Kidney (tissue), 14 donors: ENCODE results near the gene TMEM107. TPM values are rescaled to one million over a fixed set of nuclear protein-coding genes. Genes with fewer than 3 reads are reported as not detected.

Source experiments
- DNase-seq, 5 donors: peaks; one replicate each; pipeline ENCODE4 v3.0.0-alpha.2; 2013 to 2020
- FAIRE-seq: peaks from 2 replicates; lab custom pipeline; 2012; peaks lifted over from hg19 to GRCh38; lab: Jason Lieb, UNC
- H3K27ac ChIP-seq, 2 donors: one replicate each; pipeline ENCODE4 v1.7.0; 2013; ENCODE audit warnings: low read depth in 2 of 2, low read length in 2 of 2, inconsistent platforms in 1 of 2
- H3K27me3 ChIP-seq: one replicate; pipeline ENCODE4 v1.7.1; 2013; ENCODE audit warnings: low read length, inconsistent platforms; ENCODE audit not compliant: control insufficient read depth, insufficient read depth
- H3K36me3 ChIP-seq, 3 donors: one replicate each; pipeline versions ENCODE4 v1.7.0 to v1.7.1; 2013; ENCODE audit warnings: low read length in 3 of 3, control low read depth in 1 of 3, inconsistent platforms in 1 of 3; ENCODE audit not compliant: insufficient read depth in 3 of 3, control insufficient read depth in 2 of 3
- H3K4me1 ChIP-seq, 3 donors: one replicate each; pipeline versions ENCODE4 v1.7.0 to v1.7.1; 2013; ENCODE audit warnings: low read length in 3 of 3, inconsistent platforms in 1 of 3, low read depth in 1 of 3; ENCODE audit not compliant: control insufficient read depth in 2 of 3, insufficient read depth in 2 of 3
- H3K4me3 ChIP-seq, 3 donors: one replicate each; pipeline versions ENCODE4 v1.7.0 to v1.8.1; 2013; ENCODE audit warnings: low read length in 3 of 3, control low read depth in 1 of 3, inconsistent platforms in 1 of 3
- H3K9ac ChIP-seq, 3 donors: one replicate each; pipeline versions ENCODE4 v1.7.0 to v1.7.1; 2013; ENCODE audit warnings: low read length in 3 of 3, control low read depth in 1 of 3, inconsistent platforms in 1 of 3
- H3K9me3 ChIP-seq, 3 donors: one replicate each; pipeline versions ENCODE4 v1.7.0 to v1.7.1; 2013; ENCODE audit warnings: low read length in 3 of 3, control low read depth in 1 of 3, inconsistent platforms in 1 of 3; ENCODE audit not compliant: control insufficient read depth in 2 of 3, insufficient read depth in 1 of 3
- intact Hi-C: fragments of 100-400 bp; cut with DNase I; formaldehyde crosslinking; loops from one replicate; pipeline ENCODE4 v1.11.1; 2022
- polyA plus RNA-seq: library from polyadenylated mRNA; stranded (reverse); fragments of 350-450 nt; fragmentation: Illumina TruSeq; extraction: RNeasy Lipid Tissue Mini Kit (QIAGEN cat#74804); gene quantifications from one replicate; pipeline ENCODE4 v1.2.3, GENCODE V29; 2014; ENCODE audit warnings: low read depth, low replicate concordance; ENCODE audit not compliant: insufficient read depth
- total RNA-seq: library from RNA; stranded (reverse); fragmentation: NEBNext Ultra II Directional; extraction: Animal tissue kit (Norgen Biotek cat#: 25700); gene quantifications from one replicate; pipeline ENCODE4 v1.2.1, GENCODE V29; 2021
- TF ChIP-seq, protein P1 (sequence below): IDR thresholded peaks from 3 replicates; pipeline ENCODE4 v1.5.1; 2012; ENCODE audit warnings: mild to moderate bottlenecking, moderate library complexity, borderline replicate concordance; ENCODE audit not compliant: insufficient read depth; ENCODE audit errors: extremely low read depth
- donor health status: control.
- donor health status: control.
- donor health status: control.
- donor health status: control.
- donor health status: control.
- donor health status: DM: yes; HTN: yes; CAD: no.
- donor health status: Normal renal cell carcinoma (clear cell type).

Gene TMEM107
- total and polyA plus RNA-seq, 2 donors from 2014 or later: 23.4 to 24.6 TPM

DNA sequence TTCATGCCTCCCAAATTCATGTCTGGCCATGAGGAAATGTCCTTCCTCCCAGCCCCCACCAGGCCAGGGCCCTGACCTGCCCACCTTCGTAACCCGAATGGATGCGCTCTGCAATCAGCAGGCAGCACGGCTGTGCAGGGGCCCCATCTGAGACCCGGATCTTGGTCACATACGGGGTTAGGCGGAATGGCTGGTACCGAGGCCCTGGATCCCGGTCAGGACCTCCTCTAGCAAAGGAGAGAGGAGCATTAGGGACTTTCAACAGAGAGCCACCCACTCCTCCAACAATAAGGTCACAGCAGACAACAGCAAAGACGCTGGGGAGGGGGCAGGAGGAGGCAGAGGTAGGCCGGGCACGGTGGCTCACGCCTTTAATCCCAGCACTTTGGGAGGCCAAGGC is 27.6 kb downstream of the TMEM107 start:
- Histone ChIP-seq H3K27me3 (no peaks in the 10 kb centered on the region), H3K27ac (no peak overlapping the region), H3K9ac (no peak overlapping the region), H3K4me3 (no peak overlapping the region), H3K4me1 (peaks cover 2 to 20% (median 16%) of the 10 kb centered on the region in 3 donors), H3K9me3 (no peaks in the 10 kb centered on the region), H3K36me3 (peaks cover 0 to 79% (median 58%) of the 10 kb centered on the region in 3 donors)
- no peak for FAIRE-seq
- intact Hi-C loops: no loop called here
- DNase-seq: peak in 2 of 5 donors; percentile 37 to 72
- TF ChIP-seq, protein P1, sequence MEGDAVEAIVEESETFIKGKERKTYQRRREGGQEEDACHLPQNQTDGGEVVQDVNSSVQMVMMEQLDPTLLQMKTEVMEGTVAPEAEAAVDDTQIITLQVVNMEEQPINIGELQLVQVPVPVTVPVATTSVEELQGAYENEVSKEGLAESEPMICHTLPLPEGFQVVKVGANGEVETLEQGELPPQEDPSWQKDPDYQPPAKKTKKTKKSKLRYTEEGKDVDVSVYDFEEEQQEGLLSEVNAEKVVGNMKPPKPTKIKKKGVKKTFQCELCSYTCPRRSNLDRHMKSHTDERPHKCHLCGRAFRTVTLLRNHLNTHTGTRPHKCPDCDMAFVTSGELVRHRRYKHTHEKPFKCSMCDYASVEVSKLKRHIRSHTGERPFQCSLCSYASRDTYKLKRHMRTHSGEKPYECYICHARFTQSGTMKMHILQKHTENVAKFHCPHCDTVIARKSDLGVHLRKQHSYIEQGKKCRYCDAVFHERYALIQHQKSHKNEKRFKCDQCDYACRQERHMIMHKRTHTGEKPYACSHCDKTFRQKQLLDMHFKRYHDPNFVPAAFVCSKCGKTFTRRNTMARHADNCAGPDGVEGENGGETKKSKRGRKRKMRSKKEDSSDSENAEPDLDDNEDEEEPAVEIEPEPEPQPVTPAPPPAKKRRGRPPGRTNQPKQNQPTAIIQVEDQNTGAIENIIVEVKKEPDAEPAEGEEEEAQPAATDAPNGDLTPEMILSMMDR: no peak

DNA sequence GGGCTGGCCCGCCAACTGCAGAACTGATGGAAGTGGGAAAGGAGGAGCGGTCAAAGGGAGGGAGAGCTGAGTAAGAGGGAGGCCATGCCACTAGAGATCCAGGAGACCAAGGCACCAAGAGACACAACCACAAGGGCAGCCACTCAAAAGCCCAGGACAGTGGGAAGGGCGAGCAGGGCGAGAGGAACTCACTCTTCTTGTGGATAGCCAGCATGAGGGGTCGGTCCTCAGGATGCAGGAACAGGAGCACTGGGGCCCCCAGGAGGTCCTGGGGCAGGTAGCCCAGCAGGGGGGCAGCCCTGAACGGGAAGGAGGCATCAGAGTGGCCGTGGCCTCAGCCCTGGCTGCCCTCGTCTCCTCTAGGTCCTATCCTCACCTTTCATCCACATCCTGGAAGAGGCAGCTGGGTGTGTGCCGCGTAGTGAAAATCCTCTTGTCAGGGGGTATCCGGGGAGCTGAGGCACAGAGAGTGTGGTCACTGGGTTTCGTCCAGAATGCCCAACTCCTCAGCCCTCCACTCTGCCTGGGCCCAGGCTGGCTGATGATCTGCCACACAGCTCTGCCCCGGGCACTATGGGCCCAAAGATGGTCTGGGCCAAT is 28.3 kb downstream of the TMEM107 start:
- Histone ChIP-seq H3K27ac (no peak overlapping the region), H3K9me3 (no peaks in the 10 kb centered on the region), H3K4me3 (no peak overlapping the region), H3K36me3 (peaks cover 0 to 76% (median 58%) of the 10 kb centered on the region in 3 donors), H3K27me3 (no peaks in the 10 kb centered on the region), H3K4me1 (peaks cover 0 to 14% (median 9%) of the 10 kb centered on the region in 3 donors), H3K9ac (no peak overlapping the region)
- DNase-seq (peak in 1 of 5 donors; percentile 57), FAIRE-seq (no peak)
- intact Hi-C loops: no loop called here
- TF ChIP-seq, protein P1: no peak

DNA sequence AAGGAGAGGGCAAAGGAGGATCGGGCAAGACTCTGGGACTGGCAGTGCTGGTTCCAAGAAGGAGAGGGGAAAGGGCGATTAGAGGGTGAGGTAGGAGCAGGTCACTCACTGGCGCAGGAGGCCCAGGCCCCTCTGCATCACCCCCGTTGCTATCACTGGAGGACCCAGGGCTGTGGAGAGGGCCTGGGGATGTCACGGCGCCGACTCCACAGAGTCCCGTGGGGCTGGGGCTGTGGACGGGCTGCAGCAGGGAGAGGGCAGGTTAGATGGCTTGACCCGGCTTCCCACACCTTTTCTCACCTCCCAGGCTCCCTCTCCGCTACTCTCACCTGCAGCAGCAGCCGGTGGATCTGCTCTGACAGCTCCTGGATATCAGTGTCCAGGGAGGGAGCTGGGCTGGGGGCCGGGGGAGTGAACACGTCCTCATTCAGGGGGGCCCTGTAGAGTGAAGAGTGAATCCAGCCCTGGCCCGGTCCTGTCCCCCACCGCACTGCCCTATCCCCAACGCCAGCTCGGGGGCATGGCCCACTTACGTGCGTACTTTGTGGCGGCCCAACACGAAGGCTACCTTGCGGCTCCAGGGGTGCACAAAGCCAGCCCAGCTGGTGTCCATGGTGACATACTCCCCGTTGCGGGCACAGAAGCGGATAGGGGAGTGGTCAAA is 28.9 kb downstream of the TMEM107 start:
- H3K36me3 ChIP-seq: peaks cover 0 to 82% (median 63%) of the 10 kb centered on the region in 3 donors
- no peaks in the 10 kb centered on the region for H3K9me3 ChIP-seq

More for the DNA sequence above, 28.9 kb downstream of the TMEM107 start:
- DNase-seq: peak in 2 of 5 donors; percentile 36 to 73
- Histone ChIP-seq H3K4me1 (peaks cover 0 to 9% (median 4%) of the 10 kb centered on the region in 3 donors), H3K27ac (no peak overlapping the region), H3K9ac (no peak overlapping the region), H3K27me3 (no peaks in the 10 kb centered on the region), H3K4me3 (no peak overlapping the region)
- TF ChIP-seq, protein P1: no peak
- intact Hi-C loops: no loop called here
- FAIRE-seq: no peak
